ENCODE results near the gene ECHS1.

The ECHS1 gene

DNA sequence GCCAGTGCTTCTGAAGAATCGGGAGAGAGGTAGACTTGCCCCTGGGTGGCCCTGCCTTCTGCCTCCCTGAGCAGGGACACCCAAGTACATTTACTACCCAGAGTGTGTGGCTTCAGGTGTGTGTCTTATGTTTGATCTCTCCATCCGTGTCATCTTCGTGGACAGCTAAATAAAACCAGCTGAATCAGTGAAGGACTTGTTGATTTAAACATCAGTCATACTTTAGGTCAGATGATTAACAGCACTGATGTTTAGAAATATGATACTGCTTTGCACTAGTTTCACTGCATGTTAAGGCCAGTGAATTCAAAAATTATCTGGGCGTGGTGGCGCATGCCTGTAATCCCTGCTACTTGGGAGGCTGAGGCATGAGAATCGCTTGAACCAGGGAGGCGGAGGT lies 24.8 kb upstream of the ECHS1 start:
- no peak overlapping the region for H3K27ac ChIP-seq
- DNase-seq (ENCODE audit: low spot score): no peak
- TF ChIP-seq, protein P1, sequence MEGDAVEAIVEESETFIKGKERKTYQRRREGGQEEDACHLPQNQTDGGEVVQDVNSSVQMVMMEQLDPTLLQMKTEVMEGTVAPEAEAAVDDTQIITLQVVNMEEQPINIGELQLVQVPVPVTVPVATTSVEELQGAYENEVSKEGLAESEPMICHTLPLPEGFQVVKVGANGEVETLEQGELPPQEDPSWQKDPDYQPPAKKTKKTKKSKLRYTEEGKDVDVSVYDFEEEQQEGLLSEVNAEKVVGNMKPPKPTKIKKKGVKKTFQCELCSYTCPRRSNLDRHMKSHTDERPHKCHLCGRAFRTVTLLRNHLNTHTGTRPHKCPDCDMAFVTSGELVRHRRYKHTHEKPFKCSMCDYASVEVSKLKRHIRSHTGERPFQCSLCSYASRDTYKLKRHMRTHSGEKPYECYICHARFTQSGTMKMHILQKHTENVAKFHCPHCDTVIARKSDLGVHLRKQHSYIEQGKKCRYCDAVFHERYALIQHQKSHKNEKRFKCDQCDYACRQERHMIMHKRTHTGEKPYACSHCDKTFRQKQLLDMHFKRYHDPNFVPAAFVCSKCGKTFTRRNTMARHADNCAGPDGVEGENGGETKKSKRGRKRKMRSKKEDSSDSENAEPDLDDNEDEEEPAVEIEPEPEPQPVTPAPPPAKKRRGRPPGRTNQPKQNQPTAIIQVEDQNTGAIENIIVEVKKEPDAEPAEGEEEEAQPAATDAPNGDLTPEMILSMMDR (IDR thresholded peaks at IDR 0.05): no peak
- no peak overlapping the region for H3K4me3 ChIP-seq

DNA sequence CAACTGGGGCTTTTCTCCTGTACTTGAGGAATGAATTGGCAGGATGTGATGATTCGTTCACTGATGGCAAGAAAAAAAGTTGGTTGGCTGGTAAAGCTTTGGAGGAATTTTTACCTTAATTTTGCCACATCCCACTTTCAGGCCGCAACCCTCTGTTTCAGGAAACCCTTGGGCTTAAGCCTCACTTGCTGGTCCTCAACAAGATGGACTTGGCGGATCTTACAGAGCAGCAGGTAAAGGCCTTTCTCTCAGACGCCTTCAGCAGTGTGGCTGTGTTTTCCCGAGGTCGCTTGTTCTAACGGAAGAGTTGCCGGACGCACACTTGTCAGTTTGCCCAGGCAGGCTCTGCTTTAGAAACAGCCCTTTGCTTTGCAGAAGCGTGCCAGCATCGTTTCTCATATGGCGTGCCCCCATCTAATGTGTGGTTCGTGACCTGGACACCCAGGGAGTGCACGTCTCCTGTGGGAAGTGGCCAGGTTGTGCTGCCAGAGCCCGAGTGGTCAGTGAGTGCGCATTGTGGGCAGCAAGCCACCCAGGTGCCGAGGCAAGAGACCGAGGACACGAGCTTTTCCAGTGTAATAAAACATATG lies 23.0 kb upstream of the ECHS1 start:
- H3K27ac ChIP-seq: no peak overlapping the region
- TF ChIP-seq, protein P1 (IDR thresholded peaks at IDR 0.05): no peak
- no peak overlapping the region for H3K4me3 ChIP-seq
- DNase-seq (ENCODE audit: low spot score): peak; percentile 53

DNA sequence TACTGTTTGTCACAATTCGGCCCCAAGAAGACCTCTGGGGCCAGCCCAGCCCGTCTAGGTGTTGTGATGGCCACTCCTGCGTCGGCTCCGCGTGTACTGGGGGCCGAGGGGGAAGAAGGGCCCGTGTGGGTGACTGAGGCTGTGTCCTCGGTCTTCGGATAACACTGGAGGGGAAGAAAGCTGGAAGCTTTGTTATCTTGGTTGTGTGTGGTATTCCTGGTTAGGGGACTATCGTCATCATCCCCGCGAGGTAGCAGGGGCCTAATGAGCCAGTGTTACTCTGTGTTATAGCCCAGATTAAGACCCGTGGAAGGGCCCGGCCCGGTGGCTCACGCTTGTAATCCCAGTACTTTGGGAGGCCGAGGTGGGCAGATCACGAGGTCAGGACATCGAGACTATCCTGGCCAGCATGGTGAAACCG lies 21.7 kb upstream of the ECHS1 start:
- H3K4me3 ChIP-seq: peak overlapping the region; percentile 99
- peak overlapping the region; percentile 10 to 88 for H3K27ac ChIP-seq
- no peak for DNase-seq (ENCODE audit: low spot score)
- TF ChIP-seq, protein P1 (IDR thresholded peaks at IDR 0.05): no peak

DNA sequence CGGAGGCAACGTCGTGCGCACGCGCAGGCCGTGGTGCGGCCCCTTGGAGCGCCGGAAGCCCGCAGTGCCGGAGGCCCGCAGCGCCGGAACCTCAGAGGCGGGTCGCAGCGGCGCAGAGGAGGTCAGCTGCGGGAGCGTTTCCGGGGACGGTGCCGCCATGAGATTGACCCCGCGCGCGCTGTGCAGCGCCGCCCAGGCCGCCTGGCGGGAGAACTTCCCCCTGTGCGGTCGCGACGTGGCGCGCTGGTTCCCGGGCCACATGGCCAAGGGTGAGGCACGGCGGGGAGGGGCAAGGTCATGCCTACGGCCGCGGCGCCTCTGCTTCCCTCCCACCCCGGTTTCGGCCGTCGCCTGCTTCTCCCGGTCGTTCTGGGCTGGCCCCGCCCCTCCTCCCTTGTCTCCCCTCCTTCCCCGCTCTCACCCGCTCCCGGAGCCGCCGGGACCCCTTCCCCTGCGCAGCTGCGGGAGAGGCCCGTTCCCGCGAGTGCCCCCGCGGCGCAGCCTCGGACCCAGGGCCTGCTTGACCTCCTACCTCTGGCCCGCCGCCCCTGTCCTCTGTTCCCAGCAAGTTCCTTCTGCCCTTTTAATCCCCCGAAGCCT lies 21.0 kb upstream of the ECHS1 start, which contains the start of gene MTG1:
Gene MTG1, plus strand, starts transcription at position 94 of the 600 bp plus-strand sequence. Its CDS starts 64 bp downstream, at position 158.
- peak; percentile 94 for DNase-seq (ENCODE audit: low spot score)
- peak within 1 kb of the TSS; percentile 53 to 88 for H3K27ac ChIP-seq
- TF ChIP-seq, protein P1 (IDR thresholded peaks at IDR 0.05): no peak
- H3K4me3 ChIP-seq: peak within 1 kb of the TSS; percentile 99

DNA sequence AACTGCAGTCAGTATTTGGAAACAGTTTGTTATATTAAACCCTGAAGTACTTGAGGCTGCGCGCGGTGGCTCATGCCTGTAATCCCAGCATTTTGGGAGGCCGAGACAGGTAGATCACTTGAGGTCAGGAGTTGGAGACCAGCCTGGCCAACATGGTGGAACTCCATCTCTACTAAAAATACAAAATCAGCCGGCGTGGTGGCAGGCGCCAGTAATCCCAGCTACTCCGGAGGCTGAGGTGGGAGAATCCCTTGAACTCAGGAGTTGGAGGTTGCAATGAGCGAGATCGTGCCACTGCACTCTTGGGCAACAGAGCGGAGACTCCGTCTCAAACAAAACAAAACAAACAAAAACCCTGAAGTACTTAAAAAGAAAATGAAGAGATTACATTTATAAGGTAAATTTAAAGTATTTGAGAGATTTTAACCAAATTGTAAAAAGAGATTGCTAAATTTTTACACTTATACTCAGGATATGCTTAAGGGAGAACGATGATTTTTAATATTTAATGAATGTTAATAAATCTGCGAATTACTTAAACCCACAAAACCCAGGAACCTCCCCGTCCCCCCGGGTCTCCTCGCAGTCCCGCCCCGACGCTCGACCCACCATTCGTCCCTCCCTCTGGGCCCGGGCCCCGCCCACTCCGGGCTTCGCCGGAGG lies 20.4 kb upstream of the ECHS1 start:
- peak overlapping the region; percentile 24 to 88 for H3K27ac ChIP-seq
- peak overlapping the region; percentile 99 for H3K4me3 ChIP-seq
- TF ChIP-seq, protein P1 (IDR thresholded peaks at IDR 0.05): no peak
- DNase-seq (ENCODE audit: low spot score): no peak

DNA sequence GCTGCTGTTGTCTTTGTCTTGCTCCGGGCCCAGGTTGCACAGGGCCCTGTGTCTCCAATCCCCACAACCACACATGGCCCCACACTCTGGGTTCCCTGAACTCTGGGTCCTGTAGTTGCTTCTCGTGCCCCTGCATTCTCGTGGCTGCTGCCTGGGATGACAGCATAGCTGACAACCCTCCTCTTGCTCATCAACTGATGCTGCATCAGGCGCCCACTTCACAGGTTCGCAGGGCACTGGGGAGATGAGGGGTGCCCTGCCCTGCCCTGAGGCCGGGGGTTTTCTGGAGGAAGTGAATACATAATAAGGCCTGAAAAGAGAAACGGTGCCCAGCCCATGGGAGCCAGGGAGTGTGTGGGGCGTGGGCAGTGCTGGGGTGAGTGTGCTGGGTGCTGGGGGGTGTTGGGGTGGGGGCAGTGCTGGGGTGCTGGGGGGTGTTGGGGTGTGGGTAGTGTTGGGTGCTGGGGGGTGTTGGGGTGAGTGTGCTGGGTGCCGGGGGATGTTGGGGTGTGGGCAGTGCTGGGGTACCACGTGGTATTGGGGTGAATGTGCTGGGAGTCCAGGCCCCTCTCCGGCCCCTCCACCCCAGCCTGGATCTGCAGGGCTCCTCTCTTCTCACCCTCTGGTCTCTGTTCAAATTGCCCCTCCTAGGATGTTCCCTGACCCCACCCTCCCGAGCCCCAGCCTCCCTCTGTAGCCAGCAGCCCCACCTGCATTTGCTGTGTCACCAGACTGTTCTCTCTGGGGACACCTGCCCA lies 18.8 kb upstream of the ECHS1 start:
- H3K27ac ChIP-seq: no peak overlapping the region
- TF ChIP-seq, protein P1 (IDR thresholded peaks at IDR 0.05): no peak
- H3K4me3 ChIP-seq: no peak overlapping the region
- DNase-seq (ENCODE audit: low spot score): no peak

All from coronary artery (tissue), 2 donors.